AG20443 (cell line): ENCODE data around the gene TNXB.
"Not testable (repeated sequence)": the region's sequence is repeated elsewhere in the genome, so short reads cannot be mapped to it uniquely, and the experiment has no call there.

Experiments
- DNase-seq: peaks from one replicate; pipeline ENCODE4 v3.0.0; 2012; ENCODE audit warnings: low spot score, mixed read lengths

The TNXB gene

DNA sequence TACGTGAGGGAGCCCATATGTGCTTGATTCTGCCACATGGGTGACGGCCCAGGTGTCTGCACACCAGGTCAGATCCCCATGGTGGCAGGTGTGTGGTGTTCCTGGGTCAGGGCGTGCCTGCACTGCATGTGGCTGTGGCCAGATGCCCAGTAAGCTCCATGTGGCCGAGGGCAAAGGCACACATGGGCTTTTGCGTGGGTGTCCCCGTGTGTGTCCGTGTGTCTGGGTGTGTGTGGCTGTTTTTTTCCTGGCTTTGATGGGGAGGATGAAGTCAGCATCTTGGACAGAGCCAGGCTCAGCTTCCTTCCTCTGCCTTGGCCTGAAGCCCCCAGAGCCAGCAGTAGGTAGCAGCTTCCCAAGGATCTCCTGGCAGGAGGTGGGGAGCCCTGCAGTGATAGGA is 1.5 kb upstream of the TNXB start:
- DNase-seq, result no peak

DNA sequence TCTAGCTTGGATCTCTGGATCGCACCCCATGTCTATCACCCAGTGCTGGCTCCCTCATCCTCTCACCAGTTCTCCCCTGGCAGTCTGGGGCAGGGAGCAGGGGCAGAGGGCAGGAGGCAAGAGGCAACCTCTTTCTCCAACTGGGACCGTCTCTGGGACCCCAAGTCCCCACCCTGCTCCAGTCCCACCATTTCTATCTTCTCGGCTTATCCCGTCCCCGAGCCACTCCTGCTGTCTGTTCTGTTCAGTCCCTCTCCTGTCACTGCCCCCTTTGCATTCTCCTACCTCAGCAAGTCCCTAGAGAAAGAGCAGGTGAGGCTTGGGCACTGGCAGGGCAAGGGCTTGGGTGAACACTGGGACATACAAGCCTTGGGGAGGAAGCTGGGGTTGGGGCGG is 625 bp upstream of the TNXB start:
- no peak for DNase-seq

- DNase-seq, result no peak
Measured at GRCh38 chr6:32108727-32109113, 418 bp downstream of the TNXB start.

- peak; percentile 79 for DNase-seq
Measured at GRCh38 chr6:32108094-32108627, 977 bp downstream of the TNXB start.

GRCh38 chr6:32107406-32107805 is 1.7 kb downstream of the TNXB start:
- DNase-seq, result no peak

DNA sequence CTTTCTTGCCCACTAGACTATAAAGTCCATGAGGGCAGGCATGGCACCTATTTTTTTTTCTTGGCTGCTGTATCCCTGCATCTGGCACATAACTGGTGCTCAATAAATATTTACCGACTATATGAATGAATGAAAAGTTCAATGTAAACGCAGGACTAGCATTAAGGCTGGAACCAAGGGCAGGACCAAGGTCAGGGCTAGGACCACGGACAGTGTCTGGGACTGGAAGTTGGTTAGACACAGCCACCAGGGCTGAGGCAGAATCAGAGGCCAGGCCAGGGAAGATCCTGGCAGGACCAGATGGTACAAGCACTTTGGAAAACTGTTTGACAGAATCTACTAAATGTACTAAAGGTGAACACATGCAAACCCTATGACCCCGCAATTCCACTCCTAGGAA is 3.7 kb downstream of the TNXB start:
- peak; percentile 50 for DNase-seq

GRCh38 chr6:32102255-32102654 is 6.9 kb downstream of the TNXB start:
- DNase-seq, result no peak

- DNase-seq, result not testable (repeated sequence)
Measured at GRCh38 chr6:32100251-32100650, 8.9 kb downstream of the TNXB start.

- no peak for DNase-seq
Measured at GRCh38 chr6:32097364-32097763, 11.8 kb downstream of the TNXB start.

- DNase-seq, result no peak
Measured at GRCh38 chr6:32096394-32097258, 12.5 kb downstream of the TNXB start.

DNA sequence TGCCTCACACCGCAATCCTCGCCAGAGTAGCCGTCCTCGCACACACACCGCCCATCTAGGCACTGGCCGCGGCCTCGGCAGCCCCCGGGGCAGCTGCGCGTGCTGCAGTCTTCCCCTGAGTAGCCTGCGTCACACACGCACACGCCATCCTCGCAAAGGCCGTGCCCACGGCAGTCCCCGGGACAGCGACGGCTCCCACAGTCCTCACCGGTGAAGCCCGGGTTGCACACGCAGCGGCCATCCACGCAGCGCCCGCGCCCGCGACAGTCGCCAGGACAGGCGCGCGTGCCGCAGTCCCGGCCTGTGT is 13.1 kb downstream of the TNXB start:
- DNase-seq, result no peak

GRCh38 chr6:32095338-32096086 is 13.6 kb downstream of the TNXB start:
- DNase-seq, result no peak

- peak; percentile 66 for DNase-seq
Measured at GRCh38 chr6:32092760-32093497, 16.2 kb downstream of the TNXB start.

DNA sequence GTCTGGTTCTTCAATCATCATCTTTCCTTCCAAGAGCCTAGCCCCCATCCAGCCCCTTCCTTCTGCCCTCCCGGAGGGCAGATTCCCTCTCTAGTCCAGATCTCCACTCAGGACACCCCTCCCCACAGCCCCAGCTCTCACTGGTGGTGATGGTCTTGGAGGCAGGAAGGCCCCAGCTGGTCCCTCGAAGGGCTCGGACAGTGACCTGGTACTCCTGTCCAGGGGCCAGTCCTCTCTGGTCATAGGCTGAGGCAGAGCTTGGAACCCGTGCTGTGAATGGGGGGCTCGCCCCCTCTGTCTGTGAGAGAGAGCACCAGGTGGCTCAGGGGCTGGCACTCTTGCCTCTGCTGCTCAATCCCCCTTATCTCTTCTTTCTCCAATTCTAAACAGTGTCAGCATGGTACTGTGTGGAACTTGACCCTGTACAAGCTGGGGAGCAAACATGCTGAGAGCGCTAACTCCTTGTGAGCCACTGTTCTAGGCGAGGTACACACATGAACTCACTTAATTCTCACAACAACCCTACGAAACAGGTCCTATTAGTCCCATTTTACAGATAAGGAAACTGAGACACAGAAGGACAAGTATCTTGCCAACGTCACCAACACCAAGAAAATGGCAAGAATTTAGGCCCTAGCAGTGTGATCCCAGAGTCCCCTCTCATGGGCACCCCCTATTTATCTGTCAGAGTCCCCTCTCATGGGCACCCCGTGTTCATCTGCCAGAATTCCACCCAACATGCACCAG is 19.9 kb downstream of the TNXB start:
- no peak for DNase-seq

DNA sequence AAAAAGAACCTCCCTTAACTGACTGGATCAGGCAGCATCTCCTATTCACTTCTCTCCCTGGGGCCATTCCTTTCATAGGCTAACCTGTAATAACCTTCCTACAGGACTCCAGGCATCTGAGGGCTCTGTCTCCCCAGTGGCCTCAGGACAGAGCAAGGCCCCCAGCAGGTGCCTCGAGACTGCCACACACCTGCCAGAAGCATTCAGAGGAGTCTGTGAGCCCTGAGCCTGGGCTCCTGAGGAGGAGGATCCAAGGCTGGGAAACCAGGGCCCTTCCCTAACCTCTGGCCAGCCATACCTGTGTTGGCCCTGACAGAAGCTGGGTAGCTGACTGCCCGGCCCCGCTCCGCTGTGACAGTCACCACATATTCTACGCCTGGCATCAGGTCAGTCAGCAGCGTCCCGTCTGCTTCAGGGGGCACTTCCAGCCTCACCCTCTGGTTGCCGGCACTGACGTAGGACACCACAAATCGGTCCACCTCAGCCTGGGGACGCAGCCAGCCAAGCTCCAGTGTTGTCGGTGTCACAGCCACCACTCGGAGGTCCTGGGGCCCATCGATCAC is 20.6 kb downstream of the TNXB start:
- no peak for DNase-seq

GRCh38 chr6:32087574-32088486 is 21.3 kb downstream of the TNXB start:
- DNase-seq, result no peak

GRCh38 chr6:32086661-32087573 is 22.2 kb downstream of the TNXB start:
- DNase-seq, result peak; percentile 77

GRCh38 chr6:32085759-32086459 is 23.2 kb downstream of the TNXB start:
- DNase-seq, result no peak

- no peak for DNase-seq
Measured at GRCh38 chr6:32084780-32085179, 24.4 kb downstream of the TNXB start.
